Gastrocnemius medialis (tissue), 4 donors: ENCODE data around the gene S1PR3. TPM values are rescaled to one million over a fixed set of nuclear protein-coding genes. Genes with fewer than 3 reads are reported as not detected.
A peak's percentile ranks its signal among the peaks of the same experiment; 100 is the strongest.

Source experiments
- ATAC-seq, 2 donors: fragments of 150-250 bp; one replicate each; pipeline ENCODE4 v1.9.1; 2016
- DNase-seq, 2 donors: peaks; one replicate each; pipeline ENCODE4 v3.0.0-alpha.2; 2019
- H3K27ac ChIP-seq, 4 donors: fragments of 200-600 bp; sonication (generic); 1 replicate in 1 of 4; 2 replicates in 3 of 4; pipeline ENCODE4 v1.5.1; 2016 to 2018; ENCODE audit warnings: mild to moderate bottlenecking in 2 of 4, moderate library complexity in 1 of 4
- H3K27me3 ChIP-seq, 3 donors: fragments of 200-600 bp; sonication (generic) in 2 of 3; 1 replicate in 1 of 3; 2 replicates in 2 of 3; pipeline versions ENCODE4 v1.5.1 to v1.6.0; 2016 to 2019; ENCODE audit warnings: mild to moderate bottlenecking in 1 of 3, moderate library complexity in 1 of 3
- H3K36me3 ChIP-seq, 2 donors: fragments of 200-600 bp; sonication (generic) in 1 of 2; one replicate each; pipeline ENCODE4 v1.5.1; 2017 to 2018
- H3K4me1 ChIP-seq, 2 donors: fragments of 200-600 bp; sonication (generic) in 1 of 2; one replicate each; pipeline ENCODE4 v1.5.1; 2016 to 2017; ENCODE audit warnings: mild to moderate bottlenecking in 2 of 2
- H3K4me3 ChIP-seq, 4 donors: fragments of 200-600 bp; sonication (generic) in 3 of 4; 1 replicate in 1 of 4; 2 replicates in 3 of 4; pipeline ENCODE4 v1.5.1; 2016 to 2019; ENCODE audit warnings: mild to moderate bottlenecking in 2 of 4
- H3K9me3 ChIP-seq, 3 donors: fragments of 200-600 bp; sonication (generic) in 2 of 3; 1 replicate in 1 of 3; 2 replicates in 2 of 3; pipeline ENCODE4 v1.5.1; 2016 to 2019
- POLR2A ChIP-seq, 2 donors: fragments of 450-650 bp; IDR thresholded peaks; one replicate each; pipeline ENCODE4 v1.6.1; 2017; ENCODE audit warnings: antibody characterized with exemption in 2 of 2, mild to moderate bottlenecking in 2 of 2, moderate library complexity in 2 of 2
- in situ Hi-C, 4 donors: fragments of 200-750 bp; cut with MboI; loops; one replicate each; pipeline versions ENCODE4 v1.15.0 to v1.8.0; 2017; ENCODE audit warnings: low sequenced_read_pairs in 4 of 4
- intact Hi-C: fragments of 100-400 bp; cut with DNase I; formaldehyde crosslinking; loops from one replicate; pipeline ENCODE4 v1.15.1; 2023; ENCODE audit warnings: low total_unique reads
- total RNA-seq, 4 donors: library from RNA; depleted of rRNA; stranded (reverse); fragments of >200 nt; gene quantifications; one replicate each; pipeline versions ENCODE4 v1.1.0 to v1.2.3, GENCODE V29; 2016
- TF ChIP-seq, protein P1 (sequence below), 5 experiments: fragments of 450-650 bp in 3 of 5; fragments of 200-600 bp in 2 of 5; sonication (generic) in 2 of 5; IDR thresholded peaks in 4 of 5; conservative IDR thresholded peaks in 1 of 5; 1 replicate in 4 of 5; 2 replicates in 1 of 5; pipeline ENCODE4 v1.5.1; 2016 to 2019; ENCODE audit warnings: antibody characterized with exemption in 5 of 5, mild to moderate bottlenecking in 3 of 5, moderate library complexity in 3 of 5

The S1PR3 gene
- total RNA-seq, 4 donors from 2014 or later: 3.3 to 13.4 (median 5.7) TPM

GRCh38 chr9:89021154-89021803 is 30.0 kb downstream of the S1PR3 start:
- in situ Hi-C loops: no loop called here

DNA sequence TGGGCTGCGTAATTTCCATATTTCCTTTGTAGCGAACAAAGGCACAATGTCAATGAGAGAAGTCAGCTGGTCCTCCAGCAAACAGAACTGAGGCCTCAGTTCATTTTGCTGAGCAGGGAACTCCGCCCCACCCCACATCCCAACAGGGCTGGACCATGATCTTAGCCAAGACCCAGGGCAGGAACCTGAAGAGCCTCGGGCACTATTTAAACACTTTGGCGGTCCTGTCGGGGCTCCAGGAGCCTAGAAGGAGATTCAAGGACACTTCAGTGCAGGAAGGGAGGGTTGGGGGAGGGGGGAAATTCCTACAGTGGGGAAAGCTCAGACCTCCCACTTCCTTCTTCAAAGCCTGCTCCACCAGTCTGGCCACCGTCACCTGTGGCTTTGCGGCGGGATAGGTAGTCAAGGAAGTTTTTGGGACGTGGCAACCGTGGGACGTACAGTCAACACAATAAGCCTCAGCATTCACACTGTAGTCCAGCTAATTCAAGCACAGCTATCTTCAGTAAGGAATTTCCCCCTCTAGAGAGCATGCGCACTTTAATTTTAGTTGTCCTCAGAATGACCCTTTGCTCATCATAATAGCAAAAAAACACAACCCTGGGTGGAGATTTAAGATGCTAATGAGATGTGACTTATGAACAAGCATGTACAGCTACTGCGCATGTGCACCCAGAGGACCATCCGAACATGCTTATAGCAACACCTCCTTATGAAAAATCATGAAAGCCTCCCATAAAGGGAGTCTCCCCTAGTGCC is 30.9 kb downstream of the S1PR3 start:
- intact Hi-C loops: no loop called here

More at GRCh38 chr9:89021154-89021803, 30.0 kb downstream of the S1PR3 start:
- TF ChIP-seq, protein P1, sequence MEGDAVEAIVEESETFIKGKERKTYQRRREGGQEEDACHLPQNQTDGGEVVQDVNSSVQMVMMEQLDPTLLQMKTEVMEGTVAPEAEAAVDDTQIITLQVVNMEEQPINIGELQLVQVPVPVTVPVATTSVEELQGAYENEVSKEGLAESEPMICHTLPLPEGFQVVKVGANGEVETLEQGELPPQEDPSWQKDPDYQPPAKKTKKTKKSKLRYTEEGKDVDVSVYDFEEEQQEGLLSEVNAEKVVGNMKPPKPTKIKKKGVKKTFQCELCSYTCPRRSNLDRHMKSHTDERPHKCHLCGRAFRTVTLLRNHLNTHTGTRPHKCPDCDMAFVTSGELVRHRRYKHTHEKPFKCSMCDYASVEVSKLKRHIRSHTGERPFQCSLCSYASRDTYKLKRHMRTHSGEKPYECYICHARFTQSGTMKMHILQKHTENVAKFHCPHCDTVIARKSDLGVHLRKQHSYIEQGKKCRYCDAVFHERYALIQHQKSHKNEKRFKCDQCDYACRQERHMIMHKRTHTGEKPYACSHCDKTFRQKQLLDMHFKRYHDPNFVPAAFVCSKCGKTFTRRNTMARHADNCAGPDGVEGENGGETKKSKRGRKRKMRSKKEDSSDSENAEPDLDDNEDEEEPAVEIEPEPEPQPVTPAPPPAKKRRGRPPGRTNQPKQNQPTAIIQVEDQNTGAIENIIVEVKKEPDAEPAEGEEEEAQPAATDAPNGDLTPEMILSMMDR (IDR thresholded peaks at IDR 0.05 in 4 of 5, conservative IDR thresholded peaks at IDR 0.05 in 1 of 5): no peak
- no peak for TF ChIP-seq POLR2A (IDR thresholded peaks at IDR 0.05)
- H3K9me3 ChIP-seq: no peaks in the 10 kb centered on the region
- no peaks in the 10 kb centered on the region for H3K27me3 ChIP-seq
- no peaks in the 10 kb centered on the region for H3K36me3 ChIP-seq
- H3K27ac ChIP-seq: peak overlapping the region; percentile 16 to 44 (median 26)
- no peaks in the 10 kb centered on the region for H3K4me1 ChIP-seq
- intact Hi-C loops: no loop called here
- DNase-seq (peak; percentile 28 to 62), ATAC-seq (peak; percentile 75 to 79)
- no peak overlapping the region for H3K4me3 ChIP-seq

GRCh38 chr9:89022902-89023301 is 31.6 kb downstream of the S1PR3 start:
- H3K4me1 ChIP-seq: no peaks in the 10 kb centered on the region
- no peaks in the 10 kb centered on the region for H3K27me3 ChIP-seq
- intact Hi-C loops: no loop called here
- TF ChIP-seq POLR2A (IDR thresholded peaks at IDR 0.05): no peak
- TF ChIP-seq, protein P1 (IDR thresholded peaks at IDR 0.05 in 4 of 5, conservative IDR thresholded peaks at IDR 0.05 in 1 of 5): no peak
- H3K27ac ChIP-seq: peak overlapping the region; percentile 7 to 50 (median 22)
- ATAC-seq: peak; percentile 17 to 59
- in situ Hi-C loops: no loop called here
- DNase-seq: no peak
- no peaks in the 10 kb centered on the region for H3K9me3 ChIP-seq
- H3K4me3 ChIP-seq: no peak overlapping the region
- no peaks in the 10 kb centered on the region for H3K36me3 ChIP-seq

More for the DNA sequence above, 30.9 kb downstream of the S1PR3 start:
- TF ChIP-seq, protein P1 (IDR thresholded peaks at IDR 0.05 in 4 of 5, conservative IDR thresholded peaks at IDR 0.05 in 1 of 5): no peak
- TF ChIP-seq POLR2A (IDR thresholded peaks at IDR 0.05): no peak
- Histone ChIP-seq H3K36me3 (no peaks in the 10 kb centered on the region), H3K27me3 (no peaks in the 10 kb centered on the region), H3K4me3 (no peak overlapping the region), H3K9me3 (no peaks in the 10 kb centered on the region), H3K4me1 (no peaks in the 10 kb centered on the region), H3K27ac (peak overlapping the region; percentile 28 to 50 (median 44))
- ATAC-seq (no peak), DNase-seq (no peak)
- in situ Hi-C loops: no loop called here

- in situ Hi-C loops: no loop called here
- intact Hi-C loops: no loop called here
- no peaks in the 10 kb centered on the region for H3K27me3 ChIP-seq
- H3K36me3 ChIP-seq: no peaks in the 10 kb centered on the region
- no peaks in the 10 kb centered on the region for H3K9me3 ChIP-seq
- DNase-seq: no peak
- H3K4me3 ChIP-seq: no peak overlapping the region
- peak overlapping the region in 1 of 4 donors; percentile 7 for H3K27ac ChIP-seq
- no peaks in the 10 kb centered on the region for H3K4me1 ChIP-seq
- TF ChIP-seq POLR2A (IDR thresholded peaks at IDR 0.05): no peak
- TF ChIP-seq, protein P1 (IDR thresholded peaks at IDR 0.05 in 4 of 5, conservative IDR thresholded peaks at IDR 0.05 in 1 of 5): no peak
- ATAC-seq: no peak
These were observed 32.5 kb downstream of the S1PR3 start for GRCh38 chr9:89023740-89024139.
